Measurements from ENCODE around the gene CDC16.

CDC16 gene

DNA sequence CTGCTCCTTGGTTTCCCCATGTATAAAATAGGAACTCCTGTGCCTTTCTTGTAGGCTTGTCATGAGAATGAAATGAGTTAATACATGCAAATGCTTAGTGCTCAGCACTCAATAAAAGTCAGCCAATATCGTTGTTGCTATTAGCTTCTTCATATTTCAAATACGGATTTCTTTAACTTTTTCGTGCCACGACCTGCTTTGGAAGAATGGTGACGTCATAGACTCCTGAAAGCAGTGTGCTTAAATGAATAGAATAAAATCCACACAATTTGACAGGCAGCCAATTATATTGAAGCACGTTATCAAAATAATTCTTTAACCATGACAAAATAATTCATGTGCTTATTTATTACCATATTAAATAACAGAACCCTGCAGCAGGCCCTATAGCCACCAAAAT lies 26.6 kb upstream of the CDC16 start:
- Histone ChIP-seq H3K4me1 (ENCODE audit: insufficient read depth, low read length) (no peaks in the 10 kb centered on the region), H3K4me3 (ENCODE audit: low read length) (no peak overlapping the region), H3K27me3 (ENCODE audit: insufficient read depth, low read length) (no peaks in the 10 kb centered on the region), H3K27ac (ENCODE audit: low read depth, low read length) (no peak overlapping the region), H3K36me3 (ENCODE audit: insufficient read depth, low read length) (no peaks in the 10 kb centered on the region), H3K9me3 (ENCODE audit: insufficient read depth, low read depth, low read length) (peaks cover 20% of the 10 kb centered on the region), H3K9ac (ENCODE audit: low read depth, low read length) (no peak overlapping the region)
- 98% methylated on average over 5 of the region's 6 CpGs for WGBS

DNA sequence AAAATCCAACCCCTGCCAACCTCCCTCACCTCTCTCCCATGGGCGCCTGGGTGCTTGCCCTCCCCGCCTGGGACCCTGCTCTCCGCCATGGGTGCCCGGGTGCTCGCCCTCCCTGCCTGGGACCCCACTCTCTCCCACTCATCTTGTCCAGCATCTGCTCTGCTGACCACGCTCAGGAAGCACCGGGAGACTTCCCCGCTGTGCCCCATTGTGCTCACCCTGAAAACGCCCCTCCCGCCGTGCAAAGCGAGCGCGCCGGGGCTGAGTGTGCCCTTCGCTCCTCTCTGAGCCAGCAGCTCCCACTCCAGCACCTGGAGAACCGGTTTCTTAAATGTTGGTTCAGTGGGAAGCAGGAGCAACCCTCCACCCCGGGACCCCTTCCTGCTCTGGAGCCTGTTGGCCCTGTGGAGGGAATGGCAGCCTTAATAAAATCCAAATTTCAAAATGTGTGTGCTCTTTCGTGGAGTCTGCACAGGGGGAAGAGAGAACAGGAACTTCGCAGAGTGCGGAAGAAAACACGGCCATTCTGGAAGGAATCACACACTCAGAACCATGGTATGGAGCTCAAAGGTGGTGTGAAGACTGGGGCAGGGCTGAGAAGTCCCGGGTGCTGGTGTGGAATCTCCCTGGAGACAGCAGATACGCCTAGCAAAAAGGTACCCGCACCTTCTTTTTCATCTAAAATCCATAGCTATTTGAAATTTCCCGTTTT lies 23.1 kb upstream of the CDC16 start:
- Histone ChIP-seq H3K4me3 (ENCODE audit: low read length) (no peak overlapping the region), H3K27ac (ENCODE audit: low read depth, low read length) (no peak overlapping the region), H3K4me1 (ENCODE audit: insufficient read depth, low read length) (no peaks in the 10 kb centered on the region), H3K9me3 (ENCODE audit: insufficient read depth, low read depth, low read length) (peaks cover 16% of the 10 kb centered on the region), H3K36me3 (ENCODE audit: insufficient read depth, low read length) (no peaks in the 10 kb centered on the region), H3K27me3 (ENCODE audit: insufficient read depth, low read length) (no peaks in the 10 kb centered on the region), H3K9ac (ENCODE audit: low read depth, low read length) (no peak overlapping the region)
- 92% methylated on average over 26 of the region's 26 CpGs for WGBS

DNA sequence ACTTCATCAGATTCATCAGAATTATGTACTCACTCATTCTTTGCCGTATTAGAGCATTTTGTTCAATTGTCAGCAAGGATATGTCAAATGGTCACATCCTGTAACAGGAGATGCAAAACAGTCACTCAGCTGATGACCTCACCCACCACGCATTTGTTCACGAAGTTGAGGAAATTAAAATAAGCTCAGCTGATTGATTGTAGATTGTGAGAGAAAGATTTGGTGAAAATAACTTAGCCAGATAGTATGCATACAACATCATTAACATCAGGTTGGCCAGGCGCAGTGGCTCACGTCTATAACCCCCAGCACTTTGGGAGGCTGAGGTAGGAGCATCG lies 22.6 kb upstream of the CDC16 start:
- Histone ChIP-seq H3K4me1 (ENCODE audit: insufficient read depth, low read length) (no peaks in the 10 kb centered on the region), H3K9ac (ENCODE audit: low read depth, low read length) (no peak overlapping the region), H3K27ac (ENCODE audit: low read depth, low read length) (no peak overlapping the region), H3K4me3 (ENCODE audit: low read length) (no peak overlapping the region), H3K9me3 (ENCODE audit: insufficient read depth, low read depth, low read length) (peaks cover 11% of the 10 kb centered on the region), H3K36me3 (ENCODE audit: insufficient read depth, low read length) (no peaks in the 10 kb centered on the region), H3K27me3 (ENCODE audit: insufficient read depth, low read length) (no peaks in the 10 kb centered on the region)
- 93% methylated on average over 5 of the region's 6 CpGs for WGBS

DNA sequence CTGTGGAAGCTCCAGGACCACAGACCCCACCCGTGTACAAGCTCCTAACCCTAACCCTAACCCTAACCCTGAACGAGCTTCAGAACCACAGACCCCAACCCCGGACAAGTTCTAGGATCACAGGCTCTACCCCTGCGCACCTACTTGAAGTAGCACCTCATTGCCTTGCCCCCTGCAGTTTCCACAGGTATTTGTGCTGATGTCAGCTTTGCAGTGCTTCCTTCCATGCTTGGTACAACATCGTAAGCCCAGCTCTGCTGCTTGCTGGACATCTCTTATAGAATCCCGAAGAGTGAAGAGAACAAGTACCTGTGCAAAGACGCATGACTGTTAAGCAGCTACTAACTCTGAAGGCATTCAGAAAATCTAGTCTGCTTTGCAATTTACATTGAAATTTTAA lies 20.7 kb upstream of the CDC16 start:
- Histone ChIP-seq H3K27ac (ENCODE audit: low read depth, low read length) (no peak overlapping the region), H3K27me3 (ENCODE audit: insufficient read depth, low read length) (no peaks in the 10 kb centered on the region), H3K9me3 (ENCODE audit: insufficient read depth, low read depth, low read length) (no peaks in the 10 kb centered on the region), H3K4me3 (ENCODE audit: low read length) (no peak overlapping the region), H3K9ac (ENCODE audit: low read depth, low read length) (no peak overlapping the region), H3K4me1 (ENCODE audit: insufficient read depth, low read length) (no peaks in the 10 kb centered on the region), H3K36me3 (ENCODE audit: insufficient read depth, low read length) (no peaks in the 10 kb centered on the region)
- WGBS = 94% methylated on average over 7 of the region's 7 CpGs

DNA sequence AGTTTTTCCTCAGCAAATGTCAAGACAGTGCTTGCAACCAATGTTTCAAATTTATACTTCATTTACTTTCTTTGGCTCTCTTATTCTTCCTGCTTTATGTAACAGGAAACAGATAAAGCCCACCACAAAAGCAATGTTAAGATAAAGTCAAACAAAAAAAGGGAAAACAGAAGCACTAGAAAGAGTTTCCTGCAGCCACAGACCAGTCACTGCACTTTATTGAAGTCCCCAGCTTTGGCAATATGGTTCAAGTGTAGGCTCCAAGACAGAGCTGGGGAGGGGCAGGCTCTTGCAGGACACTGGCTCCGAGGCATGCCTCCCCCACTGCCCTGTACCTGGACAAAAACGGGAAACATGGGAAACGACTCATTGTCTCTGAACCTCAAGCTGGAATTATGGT lies 15.3 kb upstream of the CDC16 start:
- Histone ChIP-seq H3K36me3 (ENCODE audit: insufficient read depth, low read length) (no peaks in the 10 kb centered on the region), H3K4me1 (ENCODE audit: insufficient read depth, low read length) (no peaks in the 10 kb centered on the region), H3K27me3 (ENCODE audit: insufficient read depth, low read length) (no peaks in the 10 kb centered on the region), H3K9me3 (ENCODE audit: insufficient read depth, low read depth, low read length) (no peaks in the 10 kb centered on the region), H3K9ac (ENCODE audit: low read depth, low read length) (no peak overlapping the region), H3K27ac (ENCODE audit: low read depth, low read length) (no peak overlapping the region), H3K4me3 (ENCODE audit: low read length) (no peak overlapping the region)
- 89% methylated on average over 3 of the region's 3 CpGs for WGBS

DNA sequence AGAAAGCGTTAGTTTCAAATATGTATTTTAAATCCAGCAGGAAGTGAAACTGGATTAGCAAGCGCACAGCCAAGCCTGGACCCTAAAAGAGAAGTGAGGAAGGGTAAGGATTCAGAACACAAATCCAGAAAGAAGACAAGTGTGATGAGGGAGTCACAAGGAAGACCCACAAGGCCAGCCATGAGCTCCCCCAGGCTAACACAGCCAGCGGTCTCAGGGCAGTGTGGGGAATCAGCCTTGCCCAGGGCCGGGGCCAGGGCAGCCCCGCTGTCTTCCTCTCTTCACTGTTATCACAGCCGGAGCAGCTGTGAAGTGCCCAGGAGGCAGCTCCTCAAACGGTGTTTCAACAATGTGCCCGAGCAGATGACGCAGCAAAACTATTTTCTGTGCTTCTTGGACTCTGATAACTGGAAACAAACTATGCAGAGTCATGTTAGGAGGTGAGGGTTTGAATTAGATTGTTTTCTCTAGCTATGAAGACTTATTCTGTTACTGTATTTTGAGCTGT lies 12.2 kb upstream of the CDC16 start:
- no peak overlapping the region for H3K9ac ChIP-seq (ENCODE audit: low read depth, low read length)
- no peaks in the 10 kb centered on the region for H3K27me3 ChIP-seq (ENCODE audit: insufficient read depth, low read length)
- H3K36me3 ChIP-seq (ENCODE audit: insufficient read depth, low read length) = no peaks in the 10 kb centered on the region
- no peaks in the 10 kb centered on the region for H3K9me3 ChIP-seq (ENCODE audit: insufficient read depth, low read depth, low read length)
- WGBS = 88% methylated on average over 9 of the region's 9 CpGs
- no peak overlapping the region for H3K27ac ChIP-seq (ENCODE audit: low read depth, low read length)
- no peak overlapping the region for H3K4me3 ChIP-seq (ENCODE audit: low read length)
- peaks cover 6% of the 10 kb centered on the region; the same call in 1 of the 2 replicates for H3K4me1 ChIP-seq (ENCODE audit: insufficient read depth, low read length)

DNA sequence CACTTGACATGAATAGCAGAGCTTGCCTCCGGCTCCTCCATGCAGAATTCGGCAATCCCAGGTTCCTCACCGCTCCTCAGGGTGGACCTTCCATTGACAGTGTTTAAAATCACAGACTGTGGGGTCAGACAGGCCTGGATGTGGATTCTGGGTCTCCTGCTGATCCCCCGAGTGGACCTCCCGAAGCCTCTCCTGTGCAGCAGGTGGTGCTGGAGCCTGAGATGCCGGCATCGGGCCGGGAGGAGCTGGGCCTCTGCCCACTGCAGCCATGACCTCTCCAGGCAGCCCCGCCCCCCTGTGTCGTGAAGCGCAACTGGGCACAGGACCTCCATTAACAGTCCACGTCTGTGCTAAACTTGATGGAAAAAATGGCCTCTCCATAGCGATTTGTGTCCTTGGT lies 10.5 kb upstream of the CDC16 start:
- H3K4me1 ChIP-seq (ENCODE audit: insufficient read depth, low read length) = peaks cover 22% of the 10 kb centered on the region
- H3K27ac ChIP-seq (ENCODE audit: low read depth, low read length) = no peak overlapping the region
- H3K4me3 ChIP-seq (ENCODE audit: low read length) = no peak overlapping the region
- WGBS = 91% methylated on average over 13 of the region's 13 CpGs
- no peak overlapping the region for H3K9ac ChIP-seq (ENCODE audit: low read depth, low read length)
- H3K36me3 ChIP-seq (ENCODE audit: insufficient read depth, low read length) = no peaks in the 10 kb centered on the region
- no peaks in the 10 kb centered on the region for H3K9me3 ChIP-seq (ENCODE audit: insufficient read depth, low read depth, low read length)
- no peaks in the 10 kb centered on the region for H3K27me3 ChIP-seq (ENCODE audit: insufficient read depth, low read length)

DNA sequence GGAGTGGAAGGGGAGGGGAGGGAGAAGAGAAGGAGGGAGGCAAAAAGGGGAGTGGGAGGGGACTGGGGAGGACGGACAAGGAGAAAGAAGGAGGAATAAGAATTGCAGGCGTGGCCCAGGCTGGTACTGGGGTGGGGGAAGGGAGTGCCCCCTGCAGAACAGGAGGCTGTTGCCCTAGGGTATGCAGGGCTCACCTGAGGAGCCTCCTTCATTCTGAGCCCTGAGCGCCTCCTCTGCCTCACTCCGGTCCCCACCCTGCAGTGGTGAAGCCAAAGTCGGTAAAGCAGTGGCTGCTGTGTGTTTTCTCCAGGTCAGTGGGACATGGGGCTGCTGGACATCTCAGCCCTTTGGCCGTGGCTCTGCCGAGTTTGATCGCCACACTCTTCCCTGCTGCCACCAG lies 9.1 kb upstream of the CDC16 start:
- Histone ChIP-seq H3K27ac (ENCODE audit: low read depth, low read length) (no peak overlapping the region), H3K4me1 (ENCODE audit: insufficient read depth, low read length) (peaks cover 34% of the 10 kb centered on the region), H3K4me3 (ENCODE audit: low read length) (no peak overlapping the region), H3K9ac (ENCODE audit: low read depth, low read length) (no peak overlapping the region), H3K36me3 (ENCODE audit: insufficient read depth, low read length) (no peaks in the 10 kb centered on the region), H3K27me3 (ENCODE audit: insufficient read depth, low read length) (no peaks in the 10 kb centered on the region), H3K9me3 (ENCODE audit: insufficient read depth, low read depth, low read length) (no peaks in the 10 kb centered on the region)
- WGBS = 87% methylated on average over 8 of the region's 8 CpGs

DNA sequence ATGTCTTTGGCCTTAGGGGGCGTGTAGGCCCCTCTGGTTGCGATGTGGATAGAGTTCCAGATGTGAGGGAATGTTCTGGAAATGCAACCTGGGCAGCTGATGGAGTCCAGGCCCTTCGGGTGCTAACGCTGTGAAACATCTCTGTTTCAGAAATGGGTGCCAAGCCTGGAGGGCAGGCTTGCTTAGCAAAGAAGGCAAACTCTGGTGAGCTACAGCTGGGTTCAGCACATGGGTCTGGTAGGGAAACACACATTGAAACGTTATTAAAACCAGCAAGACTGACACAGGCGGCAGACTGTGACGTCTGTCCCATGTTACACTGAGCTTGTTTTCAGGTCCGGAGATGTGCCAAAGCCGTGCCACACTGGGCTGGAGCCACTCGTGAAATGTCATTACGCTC lies 8.6 kb upstream of the CDC16 start:
- Histone ChIP-seq H3K9ac (ENCODE audit: low read depth, low read length) (no peak overlapping the region), H3K9me3 (ENCODE audit: insufficient read depth, low read depth, low read length) (no peaks in the 10 kb centered on the region)

DNA sequence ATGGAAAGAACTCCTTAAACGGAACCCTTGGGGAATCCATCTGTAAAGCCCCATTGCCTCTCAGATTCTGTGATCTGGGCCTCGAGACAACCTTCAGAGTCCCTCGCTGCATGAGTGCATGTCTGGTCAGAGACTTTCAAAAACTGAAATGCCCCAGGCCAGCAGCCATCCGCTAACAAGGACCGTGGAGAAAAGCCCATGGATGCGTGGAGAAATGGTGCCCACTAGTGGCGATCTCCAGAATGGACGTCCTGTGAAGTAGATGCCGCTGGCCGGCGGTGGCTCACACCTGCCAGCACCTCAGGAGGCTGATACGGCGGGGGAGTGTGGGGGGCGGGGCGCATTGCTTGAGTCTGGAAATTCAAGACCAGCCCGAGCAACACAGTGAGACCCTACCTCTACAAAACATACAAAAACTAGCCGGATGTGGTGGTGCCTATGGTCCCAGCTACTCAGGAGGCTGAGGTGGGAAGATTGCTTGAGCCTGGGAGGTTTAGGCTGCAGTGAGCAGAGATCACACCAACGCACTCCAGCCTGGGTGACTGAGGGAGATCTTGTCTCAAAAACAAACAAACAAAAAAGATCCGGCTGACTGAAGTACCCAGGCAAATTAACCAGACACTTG lies 7.9 kb upstream of the CDC16 start:
- Histone ChIP-seq H3K9me3 (ENCODE audit: insufficient read depth, low read depth, low read length) (no peaks in the 10 kb centered on the region), H3K36me3 (ENCODE audit: insufficient read depth, low read length) (no peaks in the 10 kb centered on the region), H3K27me3 (ENCODE audit: insufficient read depth, low read length) (no peaks in the 10 kb centered on the region), H3K27ac (ENCODE audit: low read depth, low read length) (no peak overlapping the region), H3K4me3 (ENCODE audit: low read length) (no peak overlapping the region), H3K4me1 (ENCODE audit: insufficient read depth, low read length) (peaks cover 34% of the 10 kb centered on the region), H3K9ac (ENCODE audit: low read depth, low read length) (no peak overlapping the region)
- WGBS = 9% methylated on average over 17 of the region's 19 CpGs

More for the DNA sequence above, 8.6 kb upstream of the CDC16 start:
- Histone ChIP-seq H3K27me3 (ENCODE audit: insufficient read depth, low read length) (no peaks in the 10 kb centered on the region), H3K4me1 (ENCODE audit: insufficient read depth, low read length) (peaks cover 34% of the 10 kb centered on the region), H3K4me3 (ENCODE audit: low read length) (no peak overlapping the region), H3K36me3 (ENCODE audit: insufficient read depth, low read length) (no peaks in the 10 kb centered on the region), H3K27ac (ENCODE audit: low read depth, low read length) (no peak overlapping the region)
- 92% methylated on average over 11 of the region's 11 CpGs for WGBS

DNA sequence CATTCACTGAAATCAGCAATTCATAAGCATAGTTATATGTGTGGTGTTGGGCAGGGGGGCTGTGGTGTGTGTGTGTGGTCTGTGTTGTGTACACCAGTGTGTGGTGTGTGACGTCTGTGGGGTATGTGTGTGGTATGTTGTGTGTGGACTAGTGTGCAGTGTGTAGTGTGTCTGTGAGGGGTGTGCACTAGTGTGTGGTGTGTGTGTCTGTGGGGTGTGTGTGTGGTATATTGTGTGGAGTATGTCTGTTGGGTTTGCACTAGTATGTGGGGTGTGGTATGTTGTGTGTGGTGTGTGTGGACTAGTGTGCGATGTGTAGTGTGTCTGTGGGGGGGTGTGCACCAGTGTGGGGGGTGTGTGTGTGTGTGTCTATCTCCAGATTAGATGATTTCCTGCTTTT lies 7.2 kb upstream of the CDC16 start:
- no peaks in the 10 kb centered on the region for H3K27me3 ChIP-seq (ENCODE audit: insufficient read depth, low read length)
- WGBS = 81% methylated on average over 2 of the region's 2 CpGs
- H3K4me3 ChIP-seq (ENCODE audit: low read length) = no peak overlapping the region
- H3K36me3 ChIP-seq (ENCODE audit: insufficient read depth, low read length) = no peaks in the 10 kb centered on the region
- H3K9ac ChIP-seq (ENCODE audit: low read depth, low read length) = no peak overlapping the region
- no peak overlapping the region for H3K27ac ChIP-seq (ENCODE audit: low read depth, low read length)
- H3K4me1 ChIP-seq (ENCODE audit: insufficient read depth, low read length) = peaks cover 34% of the 10 kb centered on the region
- no peaks in the 10 kb centered on the region for H3K9me3 ChIP-seq (ENCODE audit: insufficient read depth, low read depth, low read length)
